Stimulated activated CD4-positive, alpha-beta T cell treated with anti-CD3 and anti-CD28 coated beads, Interleukin-15, amount 100 ng/mL, for 48 hours (primary cell): ENCODE results near the gene NEGR1.

Experiments used
- DNase-seq, 2 donors: peaks; one replicate each; pipeline ENCODE4 v3.0.0-alpha.2; 2020; ENCODE audit warnings: low read depth in 2 of 2

NEGR1 gene

DNA sequence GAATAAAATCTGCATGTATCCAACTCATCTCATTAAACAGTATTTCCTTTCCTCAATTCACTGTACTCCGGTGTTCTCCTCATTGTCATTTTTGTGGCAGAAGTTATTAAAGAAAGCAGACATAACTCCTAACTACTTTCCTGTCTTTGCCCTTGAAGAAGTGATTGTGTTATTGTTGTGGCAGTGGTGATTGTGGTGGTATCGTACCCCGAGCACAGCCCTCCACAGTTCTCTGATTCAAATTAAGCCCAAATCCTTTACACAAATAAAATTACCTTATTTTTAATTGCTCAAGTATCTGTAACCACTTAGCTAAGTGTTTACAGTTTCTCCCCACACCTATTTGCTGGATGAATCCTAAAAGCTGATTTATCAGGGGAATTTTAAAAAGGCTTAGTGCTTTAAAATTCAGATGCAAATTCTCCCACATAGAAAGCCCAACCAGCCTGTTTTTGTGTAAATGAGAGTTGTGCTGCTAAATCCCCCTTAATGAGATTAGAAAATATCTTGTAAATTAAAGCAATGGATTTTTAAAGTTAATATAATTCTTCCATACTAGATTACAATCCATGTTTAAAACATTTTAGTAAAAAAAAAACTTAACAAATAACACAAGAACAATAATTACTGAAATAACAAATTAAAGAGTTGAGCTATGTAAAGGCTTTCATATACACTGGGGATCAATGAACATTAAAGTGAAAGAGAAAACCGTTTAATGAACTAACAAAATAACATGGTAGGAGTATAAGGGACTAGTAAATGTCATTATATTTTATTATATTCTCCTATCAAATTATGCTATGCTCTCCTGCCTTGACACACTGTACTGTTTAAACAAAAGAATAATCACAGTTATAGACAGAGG lies 259.0 kb downstream of the NEGR1 start:
- no peak for DNase-seq

GRCh38 chr1:72018562-72018961 lies 263.8 kb downstream of the NEGR1 start:
- no peak for DNase-seq

GRCh38 chr1:72015006-72015405 lies 267.3 kb downstream of the NEGR1 start:
- DNase-seq: no peak

GRCh38 chr1:72013161-72013560 lies 269.2 kb downstream of the NEGR1 start:
- no peak for DNase-seq

DNA sequence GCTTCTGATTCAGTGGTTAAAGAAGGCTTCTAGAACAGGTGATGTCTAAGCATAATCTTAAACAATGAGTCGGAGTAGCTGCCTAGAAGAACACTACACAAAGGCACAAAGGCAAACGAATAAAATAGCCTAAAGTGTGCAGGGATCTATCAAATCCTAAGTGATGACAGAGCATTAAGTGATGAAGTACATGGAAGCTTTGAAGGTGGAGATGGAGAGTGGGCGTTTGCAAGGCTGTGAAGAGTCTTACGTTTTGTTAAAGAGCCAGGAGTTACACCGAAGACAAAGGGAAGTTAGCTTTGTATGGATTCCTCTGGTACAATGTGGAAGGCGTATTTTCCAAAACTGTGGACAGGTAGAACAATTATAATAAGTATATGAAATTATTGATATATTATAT lies 270.6 kb downstream of the NEGR1 start:
- no peak for DNase-seq

DNA sequence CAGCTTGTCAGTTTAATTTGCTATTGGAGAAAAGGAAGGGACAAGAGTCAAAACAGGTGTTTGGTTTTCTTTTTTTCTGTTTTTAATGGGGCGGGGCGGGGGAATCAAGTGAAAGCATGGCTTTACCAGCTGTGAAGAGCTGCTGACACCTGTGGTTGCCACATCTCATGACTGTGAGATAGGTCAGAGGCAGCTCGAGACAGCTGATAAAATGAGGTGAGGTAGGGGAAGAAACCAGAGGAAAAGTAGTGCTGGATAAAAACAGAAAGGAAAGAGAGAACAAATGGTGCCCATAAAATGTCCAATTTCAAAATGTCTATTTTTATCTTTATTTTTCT lies 272.3 kb downstream of the NEGR1 start:
- no peak for DNase-seq

GRCh38 chr1:72009173-72010093 lies 272.9 kb downstream of the NEGR1 start:
- no peak for DNase-seq

DNA sequence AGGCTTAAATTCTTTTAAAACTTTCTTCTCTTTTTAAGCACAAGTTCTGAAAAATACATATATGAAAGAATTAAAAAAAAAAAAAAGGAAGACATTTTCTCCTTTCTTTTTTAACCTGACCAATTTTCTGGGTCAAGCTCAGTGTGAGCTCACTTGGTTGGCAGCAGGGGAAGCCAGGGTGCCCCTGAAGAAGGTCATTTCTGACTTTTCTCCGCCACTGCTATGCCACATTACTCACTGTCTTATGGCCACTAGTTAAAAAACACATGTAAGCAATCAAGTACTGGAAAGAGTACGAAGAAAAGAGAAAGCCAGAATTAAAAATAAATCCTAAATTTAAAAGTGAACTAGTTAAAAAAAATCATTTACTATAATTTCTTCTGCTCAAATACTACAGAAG lies 275.0 kb downstream of the NEGR1 start:
- no peak for DNase-seq

DNA sequence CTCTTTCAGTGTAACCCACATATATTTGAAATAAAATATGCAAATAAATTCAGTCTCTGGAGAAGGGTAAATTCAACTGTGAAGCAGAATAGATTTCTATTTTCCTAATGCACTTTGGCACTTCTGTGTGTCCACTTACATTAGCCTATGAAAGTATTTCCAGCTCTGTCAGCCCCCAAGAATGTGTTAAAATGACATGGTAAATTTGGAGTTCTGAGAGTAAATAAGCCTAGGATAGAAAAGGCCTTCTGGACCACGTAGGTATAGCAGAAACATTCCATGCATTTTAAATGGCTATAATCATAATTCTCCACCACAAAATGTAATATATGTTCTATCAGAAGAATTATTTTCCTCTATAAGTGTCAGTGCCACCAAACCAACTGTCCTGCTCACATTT lies 276.2 kb downstream of the NEGR1 start:
- no peak for DNase-seq

DNA sequence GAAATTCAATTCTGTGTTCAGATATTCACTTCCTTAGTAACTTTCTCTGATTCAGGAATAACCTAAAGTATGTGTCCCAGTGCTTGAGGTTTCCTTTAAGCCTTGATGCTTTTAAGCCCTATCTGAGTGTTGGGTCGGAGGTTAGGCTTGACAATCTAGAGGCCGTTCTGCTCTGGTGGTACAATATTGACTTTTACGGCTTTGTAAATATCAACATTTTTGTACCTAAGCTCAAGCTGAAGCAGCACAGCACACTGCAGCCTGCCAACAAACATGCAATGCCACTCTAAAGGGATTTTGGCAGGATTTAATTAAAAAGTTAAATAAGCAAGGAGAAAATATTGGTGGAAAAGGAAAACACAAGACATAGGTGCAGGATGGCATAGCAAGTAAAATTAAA lies 279.2 kb downstream of the NEGR1 start:
- no peak for DNase-seq

DNA sequence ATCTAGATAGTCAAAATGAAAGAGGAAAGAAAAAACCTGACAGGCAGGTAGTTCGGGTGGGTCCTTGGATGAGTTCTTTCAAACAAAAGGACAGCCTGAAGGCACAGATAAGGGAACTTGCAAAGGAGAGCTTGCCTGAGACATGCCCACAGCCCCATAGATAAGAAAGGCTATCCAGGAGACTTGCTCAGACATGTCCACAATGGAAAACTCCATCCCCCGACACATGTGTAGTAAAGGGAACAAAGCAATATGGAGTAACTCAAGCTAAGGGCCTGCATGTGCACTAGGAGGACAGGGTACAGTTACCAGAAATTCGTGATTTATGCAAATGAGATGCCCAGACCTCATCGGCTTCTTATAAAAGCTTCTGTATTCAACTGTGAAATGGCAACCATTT lies 281.5 kb downstream of the NEGR1 start:
- DNase-seq: no peak

DNA sequence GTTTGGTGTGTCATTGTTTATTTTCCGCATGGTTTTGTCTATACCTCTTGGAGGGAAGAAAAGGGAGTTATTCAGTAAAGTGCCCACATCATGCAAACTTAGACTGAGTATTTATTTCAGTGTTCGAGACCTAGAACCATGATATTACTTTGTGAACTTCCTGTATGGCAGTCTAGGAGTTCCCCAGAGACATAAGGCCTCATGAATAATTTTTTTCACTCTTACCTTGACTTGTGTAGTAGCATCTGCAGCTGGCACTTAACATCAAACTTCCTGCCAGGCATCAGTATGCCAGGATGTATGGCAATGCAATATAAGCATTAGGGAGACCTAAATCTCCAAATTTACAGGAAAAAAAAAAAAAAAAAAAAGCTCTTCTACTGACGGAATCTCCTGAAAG lies 287.7 kb downstream of the NEGR1 start:
- no peak for DNase-seq

GRCh38 chr1:71987181-71987580 lies 295.2 kb downstream of the NEGR1 start:
- no peak for DNase-seq

GRCh38 chr1:71986160-71986559 lies 296.2 kb downstream of the NEGR1 start:
- no peak for DNase-seq

GRCh38 chr1:71980556-71980955 lies 301.8 kb downstream of the NEGR1 start:
- no peak for DNase-seq

GRCh38 chr1:71979882-71980281 lies 302.5 kb downstream of the NEGR1 start:
- no peak for DNase-seq

DNA sequence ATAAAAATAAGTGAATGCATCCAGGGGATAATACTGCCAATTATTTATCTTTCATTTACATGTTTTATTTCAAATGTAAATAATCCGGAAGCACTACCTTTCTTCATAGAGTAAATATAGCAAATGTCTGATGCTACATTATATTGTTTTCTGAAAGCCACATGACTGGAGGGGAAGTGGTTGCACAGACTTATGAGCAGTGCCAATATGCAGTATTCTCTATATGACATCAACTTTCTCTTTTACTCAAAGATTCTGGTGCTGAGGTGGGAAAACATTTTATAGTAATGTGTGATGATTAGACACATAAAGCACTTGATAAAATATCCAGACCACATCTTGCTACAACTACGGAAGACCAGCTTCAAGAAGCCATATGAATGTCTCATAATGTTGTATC lies 314.7 kb downstream of the NEGR1 start:
- no peak for DNase-seq

DNA sequence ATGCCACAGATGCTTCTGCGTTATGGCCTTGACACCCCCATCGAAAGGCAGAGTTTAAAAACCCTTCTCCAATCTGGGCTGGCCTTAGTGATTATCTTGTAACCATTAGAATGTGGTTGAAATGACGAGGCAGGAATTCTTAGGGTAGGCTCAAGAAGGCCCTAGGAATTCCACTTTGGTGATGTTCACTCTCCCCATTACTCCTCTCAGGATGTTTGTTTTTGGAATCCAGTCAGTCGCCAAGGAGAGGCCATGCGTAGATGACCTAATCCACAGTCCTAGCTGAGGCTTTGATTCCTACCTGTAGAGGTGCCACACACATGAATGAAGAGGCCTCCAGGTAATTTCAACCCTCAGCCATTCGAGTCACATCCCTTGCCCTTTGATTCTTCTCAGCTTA lies 318.2 kb downstream of the NEGR1 start:
- DNase-seq: no peak

- no peak for DNase-seq
These were observed 325.6 kb downstream of the NEGR1 start for GRCh38 chr1:71956613-71957285.

DNA sequence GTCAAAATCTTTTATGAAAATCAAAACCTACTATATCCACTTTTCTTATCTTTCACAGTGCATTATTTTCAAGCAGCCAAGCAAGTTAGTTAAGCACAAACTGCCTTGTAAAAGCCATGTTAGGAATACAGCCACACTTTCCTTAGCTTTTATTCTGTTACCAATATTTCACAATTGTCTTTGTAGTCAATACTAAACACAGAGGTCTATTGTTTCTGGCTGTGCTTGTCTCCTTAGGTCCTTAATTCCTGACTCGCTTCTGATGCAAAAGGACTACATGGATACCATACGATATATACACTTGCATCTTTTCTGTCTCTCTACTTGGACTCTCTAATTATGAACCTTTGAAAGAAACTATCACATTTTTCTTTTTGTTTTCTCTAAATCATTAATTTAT lies 331.8 kb downstream of the NEGR1 start:
- no peak for DNase-seq

DNA sequence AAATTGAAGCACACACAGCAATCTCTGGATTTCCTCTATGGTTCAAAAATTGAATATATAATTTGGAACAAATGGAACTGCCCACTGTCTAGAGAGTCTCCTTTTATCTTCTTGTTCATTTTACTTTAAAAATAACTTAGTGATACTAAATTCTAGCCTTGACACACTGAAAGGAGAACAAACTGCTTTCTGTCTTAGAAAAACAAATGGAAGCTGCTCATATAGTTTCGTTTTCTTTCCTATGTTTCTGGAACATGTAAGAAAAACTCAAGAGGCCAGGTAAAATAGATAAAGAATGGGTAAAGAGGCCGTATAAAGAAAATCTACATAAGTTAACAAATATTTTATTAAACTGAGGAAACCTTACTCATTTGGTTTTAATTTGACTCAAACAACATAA lies 332.7 kb downstream of the NEGR1 start:
- DNase-seq: no peak

- DNase-seq: no peak
These were observed 333.8 kb downstream of the NEGR1 start for GRCh38 chr1:71948561-71948960.
